H4 (cell line): ENCODE results near the gene COL4A2. TPM values are rescaled to one million over a fixed set of nuclear protein-coding genes. Genes with fewer than 3 reads are reported as not detected.
A peak's percentile ranks its signal among the peaks of the same experiment; 100 is the strongest.

ENCODE experiments used
- DNase-seq: peaks from one replicate; pipeline ENCODE4 v3.0.0-alpha.2; 2015; ENCODE audit warnings: low spot score
- total RNA-seq: library from RNA; depleted of rRNA; stranded (reverse); fragments of >200 nt; shearing (Covaris generic); gene quantifications from 2 replicates; pipeline ENCODE4 v1.2.3, GENCODE V29; 2014

Gene COL4A2
- total RNA-seq, 1 experiment from 2014 or later = 20.4 TPM

DNA sequence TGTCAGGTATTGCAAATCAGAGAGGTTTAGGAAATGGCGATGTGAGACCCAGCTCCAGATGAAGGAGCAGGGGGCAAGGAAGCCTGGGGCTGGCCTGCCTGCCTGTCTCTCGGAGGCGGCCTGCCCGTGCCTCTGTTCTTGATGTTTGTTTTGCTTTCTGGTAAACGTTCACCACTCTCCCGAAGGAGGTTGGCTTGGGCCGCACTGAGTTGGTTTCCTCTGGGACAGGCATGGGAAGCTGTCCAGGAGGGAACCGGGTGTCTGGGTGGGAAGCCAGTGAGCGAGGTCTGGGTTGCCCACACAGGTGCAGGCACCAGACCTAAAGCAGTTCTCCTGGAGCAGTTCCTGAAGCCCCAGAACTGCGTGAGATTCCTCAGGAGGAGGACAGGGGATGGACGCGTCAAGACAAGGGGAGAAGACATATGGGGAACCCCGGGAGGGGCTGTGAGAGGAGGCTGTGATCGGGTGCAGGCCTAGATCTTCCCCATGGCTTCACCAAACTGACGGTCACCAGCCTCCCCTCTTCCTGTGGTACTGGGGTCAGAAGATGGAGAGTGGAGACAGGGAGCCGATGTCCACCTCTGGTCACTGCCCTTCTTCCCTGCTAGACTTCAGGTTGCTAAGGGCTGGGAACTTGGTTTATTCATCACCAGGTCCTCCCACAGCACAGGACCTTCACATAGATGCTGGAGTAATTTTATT, 15.2 kb downstream of the COL4A2 start:
- no peak for DNase-seq

DNA sequence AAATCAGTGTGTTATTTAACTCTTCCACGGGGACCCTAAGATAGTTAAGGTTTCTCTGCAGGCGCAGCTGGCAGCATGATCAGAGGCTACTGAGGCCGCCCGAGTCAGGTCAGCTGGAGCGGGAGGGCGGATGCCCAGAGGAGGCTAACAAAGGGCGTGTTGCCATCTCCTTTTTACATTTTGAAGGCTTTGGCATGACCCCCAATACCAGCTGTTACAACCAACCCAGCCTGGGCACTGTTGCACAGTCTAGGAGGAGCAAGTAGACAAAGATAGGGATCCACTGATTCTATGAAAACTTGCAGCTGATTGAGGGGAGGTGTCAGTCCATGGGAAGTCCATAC, 15.7 kb downstream of the COL4A2 start:
- no peak for DNase-seq

DNA sequence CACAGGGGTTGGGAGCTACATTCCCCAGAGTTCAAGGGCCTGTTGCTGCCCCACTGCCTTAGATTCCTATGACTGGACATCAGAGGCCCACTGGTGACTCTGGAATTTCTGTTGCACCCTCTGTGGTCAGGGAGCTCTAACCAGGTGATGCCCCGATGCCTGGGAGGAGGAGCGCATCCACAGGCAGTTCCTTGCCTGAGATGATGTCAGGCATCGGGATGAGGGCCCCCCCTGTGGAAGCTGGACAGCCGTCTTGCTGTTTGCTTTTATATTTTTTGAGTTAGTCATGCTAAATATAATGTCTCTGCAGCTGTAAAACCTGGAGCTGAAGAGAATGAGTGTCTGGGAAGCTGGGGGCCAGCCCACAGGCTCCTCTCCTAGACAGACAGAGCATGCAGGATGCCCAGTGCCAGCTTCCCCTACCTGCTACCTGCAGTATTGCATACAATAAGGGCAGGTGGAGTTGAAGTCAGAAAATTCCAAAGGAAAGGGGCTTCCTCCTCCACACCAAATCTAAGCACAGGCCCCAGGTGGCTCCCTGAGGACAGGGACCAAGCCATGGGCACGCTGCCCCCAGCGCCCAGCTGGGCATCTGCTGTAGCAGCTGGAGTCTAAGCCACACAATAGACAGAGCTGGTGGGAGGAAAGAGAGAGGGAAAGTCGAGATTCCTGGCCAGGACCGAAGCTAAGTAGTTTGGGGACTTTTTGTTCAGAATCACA, 16.2 kb downstream of the COL4A2 start:
- DNase-seq = no peak

DNA sequence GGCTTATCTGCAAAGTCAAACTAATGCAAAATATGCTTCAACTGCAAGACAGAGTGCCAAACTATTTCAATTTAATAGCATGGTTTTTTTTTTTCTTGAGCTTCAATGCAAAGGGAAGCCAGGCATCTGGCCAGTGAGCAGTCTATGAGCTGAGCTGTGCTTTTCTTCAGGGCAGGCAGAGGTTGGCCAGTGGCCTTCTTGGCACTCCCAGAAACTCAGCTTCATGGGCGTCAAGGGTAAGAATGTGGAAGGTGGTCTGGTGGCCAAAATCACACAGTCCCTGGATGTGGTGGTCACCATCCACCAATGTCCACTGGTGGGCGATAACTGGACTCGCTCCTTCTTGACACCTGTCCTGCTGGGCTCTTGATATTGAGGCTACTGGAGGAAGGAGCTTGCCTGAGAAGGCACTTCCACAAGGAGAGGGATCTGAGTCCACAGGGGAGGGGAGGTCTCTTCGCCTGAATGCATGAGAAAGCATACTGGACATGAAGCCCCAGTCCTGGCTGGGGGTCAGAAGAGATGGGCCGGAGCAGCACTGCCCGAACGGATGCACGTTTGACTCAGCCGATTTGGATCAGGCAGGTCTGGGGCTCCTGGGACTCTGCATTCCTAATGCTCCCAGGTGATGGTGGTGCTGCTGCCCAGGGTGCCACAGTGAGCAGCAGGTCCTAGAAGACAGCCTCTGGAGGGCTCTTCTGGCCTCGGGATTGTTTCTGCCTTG, 17.1 kb downstream of the COL4A2 start:
- DNase-seq = no peak

DNA sequence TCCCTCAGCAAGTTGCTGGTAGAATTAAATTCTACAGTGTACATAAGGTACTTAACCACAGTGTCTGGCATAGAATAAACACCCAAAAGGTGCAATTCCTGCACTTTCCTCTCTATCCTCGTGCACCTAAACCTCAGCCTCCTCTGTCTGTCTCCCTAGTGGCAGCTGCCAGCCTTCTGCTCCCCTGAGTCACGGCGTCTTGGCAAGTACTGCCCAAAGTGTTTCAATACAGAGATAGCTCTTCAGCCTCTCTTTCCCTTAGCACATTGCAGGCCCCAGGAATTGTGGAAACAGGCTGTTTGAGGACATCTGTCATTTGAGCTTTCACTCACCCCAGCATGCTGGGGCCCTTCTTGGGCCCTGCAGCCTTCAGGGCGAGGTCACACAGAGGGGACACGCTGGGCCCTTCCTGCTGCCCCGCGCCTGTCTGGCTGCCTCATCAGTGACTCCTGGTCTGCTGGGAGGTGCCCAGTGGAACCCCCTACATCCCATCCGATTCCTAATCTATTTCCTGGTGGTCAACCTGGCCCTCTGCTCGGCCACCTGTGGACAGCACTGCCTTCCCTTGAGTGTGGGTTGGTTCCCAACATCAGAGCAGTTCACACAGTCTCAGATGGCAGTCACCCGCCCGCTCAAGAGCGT, 19.3 kb downstream of the COL4A2 start:
- DNase-seq = no peak

DNA sequence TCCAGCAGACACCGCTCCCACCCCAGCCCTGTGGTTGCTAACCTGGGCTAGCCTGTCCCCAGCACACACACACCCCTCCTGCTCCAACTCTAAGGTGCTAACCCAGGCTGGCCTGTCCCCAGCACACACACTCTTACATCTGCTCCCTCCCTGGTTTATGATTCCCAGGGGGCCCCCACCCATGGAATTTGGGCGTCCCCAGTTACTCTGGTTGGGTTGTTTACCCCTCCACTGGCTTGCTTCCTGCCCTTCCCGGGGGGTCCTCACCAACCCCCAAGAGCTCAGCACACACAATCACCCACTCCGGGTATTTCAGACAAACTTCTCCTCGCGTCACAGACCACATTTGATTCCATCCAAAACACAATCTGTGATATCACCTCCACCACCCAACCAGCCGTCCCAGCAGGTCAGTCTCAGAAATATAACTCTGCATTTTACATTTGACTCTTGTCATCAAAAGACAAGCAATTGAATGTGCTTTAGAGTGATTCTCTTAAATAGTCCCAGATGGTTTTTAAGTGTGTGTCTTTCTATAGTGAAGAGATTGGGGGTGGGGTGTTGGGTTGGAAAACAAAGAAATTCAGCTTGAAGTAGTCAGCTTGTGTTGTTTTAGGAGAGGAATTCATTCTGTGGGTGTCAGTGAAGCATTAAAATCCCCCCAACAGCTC, 20.1 kb downstream of the COL4A2 start:
- DNase-seq = no peak

DNA sequence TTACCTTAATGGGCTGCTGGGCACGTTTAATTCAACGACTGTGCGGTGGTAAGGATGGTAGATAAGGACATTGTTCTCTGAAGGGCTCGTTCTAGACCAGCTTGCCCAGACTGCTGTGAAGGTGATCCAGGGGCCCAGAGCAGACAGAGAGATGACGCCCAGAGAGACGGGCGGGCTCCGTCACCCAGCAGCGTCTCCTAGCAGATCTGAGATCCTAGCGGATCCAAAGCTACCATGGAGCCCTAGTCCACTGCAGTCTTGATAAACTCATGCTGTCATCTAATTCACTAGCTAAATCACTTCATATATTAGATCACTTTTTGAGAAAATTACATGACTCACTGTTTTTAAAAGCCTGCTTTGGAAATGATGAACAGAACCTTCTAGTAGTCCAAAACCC, 21.5 kb downstream of the COL4A2 start:
- no peak for DNase-seq

DNA sequence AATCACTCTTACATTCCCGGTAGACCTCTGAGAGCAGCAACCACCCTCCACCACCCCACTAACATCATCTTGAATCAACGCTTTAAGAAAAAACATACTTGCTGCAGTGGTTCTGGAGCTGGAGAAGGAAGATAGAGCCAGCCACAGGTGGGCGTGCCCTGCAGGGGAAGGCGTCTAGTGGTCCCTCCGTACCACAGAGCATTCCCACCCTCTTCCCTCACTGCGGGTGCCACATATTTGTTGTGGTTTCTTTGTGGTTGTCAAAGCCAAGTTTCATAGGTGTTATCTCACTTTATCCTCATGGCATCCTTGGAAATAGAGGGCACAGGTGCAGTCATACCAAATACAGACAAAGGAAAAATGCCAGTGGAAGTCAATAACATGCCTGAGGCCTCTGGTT, 22.2 kb downstream of the COL4A2 start:
- DNase-seq = no peak

DNA sequence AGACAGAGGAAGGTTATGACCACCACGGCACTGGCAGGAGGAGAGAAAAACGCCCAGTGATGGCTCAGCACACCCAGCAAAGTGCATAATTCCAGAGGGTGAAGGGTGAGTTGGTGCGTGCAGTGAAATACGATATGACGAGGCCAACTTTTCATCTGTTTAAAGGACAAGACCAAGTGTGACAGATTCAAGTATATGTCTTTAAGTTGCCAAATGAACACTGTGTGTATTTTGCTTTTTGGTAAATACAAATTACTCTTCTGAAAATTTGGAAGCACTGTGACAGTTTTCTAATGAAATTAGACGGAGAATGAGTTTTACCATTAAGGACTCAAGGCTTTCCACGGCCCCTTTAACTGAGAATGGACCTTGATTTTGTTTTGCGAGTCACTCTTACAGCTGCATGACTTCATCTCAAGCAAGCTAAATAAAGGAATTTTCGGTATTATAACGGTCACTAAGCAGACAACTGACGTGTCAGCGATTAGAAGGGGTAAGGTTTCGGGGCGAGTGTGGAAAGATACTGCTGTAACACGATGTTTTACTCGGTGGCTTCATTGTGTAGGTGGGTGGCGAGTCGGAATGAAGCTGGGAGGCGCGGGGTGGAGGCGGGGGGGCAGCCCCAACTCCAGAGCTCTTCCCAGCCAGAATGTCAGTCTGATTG, 22.8 kb downstream of the COL4A2 start:
- peak; percentile 44 for DNase-seq

DNA sequence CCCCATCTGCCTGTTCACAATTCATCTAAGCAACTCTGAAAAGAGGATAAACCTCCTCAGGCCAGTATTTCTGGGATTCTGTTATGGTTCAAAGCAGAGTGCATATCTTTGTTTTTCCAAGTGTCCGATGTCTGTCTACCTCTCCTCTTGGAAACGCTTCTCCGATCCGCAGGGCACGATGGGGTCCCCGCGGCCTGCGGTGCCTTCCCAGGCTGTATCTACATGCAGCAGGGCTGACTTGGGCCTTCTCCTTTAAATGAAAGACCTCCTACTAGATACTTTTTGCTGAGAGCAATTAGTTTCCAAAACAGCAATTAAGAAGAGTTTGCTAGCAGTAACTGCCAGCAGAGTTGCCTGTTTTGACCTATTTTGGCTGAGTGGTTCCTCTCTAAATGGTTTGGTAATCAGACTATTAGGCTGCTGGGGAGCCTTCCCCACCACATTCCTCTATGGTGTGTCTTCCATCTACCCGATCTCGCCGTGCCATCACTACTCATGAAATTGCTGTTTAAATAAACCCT, 23.5 kb downstream of the COL4A2 start:
- no peak for DNase-seq

DNA sequence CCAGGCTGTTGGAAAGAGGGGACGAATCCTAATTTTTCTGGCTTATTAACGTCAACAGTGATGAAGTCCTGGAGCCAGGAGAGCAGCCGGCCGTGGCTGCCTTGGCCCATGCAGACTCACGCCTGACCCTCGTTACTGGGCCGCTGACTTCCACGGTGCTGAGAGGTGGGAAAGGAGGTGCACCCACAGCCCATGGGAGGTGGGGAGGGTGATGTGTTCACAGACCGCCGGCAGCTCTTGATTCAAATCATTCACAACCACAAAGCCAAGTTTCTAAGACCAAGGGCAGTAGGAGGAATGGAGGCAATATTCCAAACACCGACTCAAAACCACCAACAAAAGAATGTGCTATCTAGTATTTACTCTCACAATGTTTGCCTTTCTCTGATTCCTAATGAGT, 24.3 kb downstream of the COL4A2 start:
- DNase-seq = no peak

DNA sequence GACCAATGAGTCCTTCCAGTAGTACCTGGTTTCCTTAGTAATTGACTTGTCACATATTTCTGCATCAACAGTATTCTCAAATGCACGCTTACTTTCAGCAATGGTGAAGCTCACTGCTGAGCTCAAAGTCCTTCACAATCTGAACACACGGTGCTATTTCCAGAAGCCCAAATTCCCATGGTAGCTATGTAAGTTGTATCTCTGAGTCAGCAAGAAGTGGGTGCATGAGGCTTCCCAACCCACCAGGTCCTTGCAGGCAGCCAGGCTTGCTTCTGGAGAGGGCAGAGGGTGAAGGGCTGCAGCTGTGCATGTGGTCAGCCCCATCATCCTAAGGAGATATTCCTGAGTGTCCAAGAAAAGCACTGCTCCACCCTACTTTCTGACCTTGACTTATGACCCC, 25.7 kb downstream of the COL4A2 start:
- DNase-seq = no peak

DNA sequence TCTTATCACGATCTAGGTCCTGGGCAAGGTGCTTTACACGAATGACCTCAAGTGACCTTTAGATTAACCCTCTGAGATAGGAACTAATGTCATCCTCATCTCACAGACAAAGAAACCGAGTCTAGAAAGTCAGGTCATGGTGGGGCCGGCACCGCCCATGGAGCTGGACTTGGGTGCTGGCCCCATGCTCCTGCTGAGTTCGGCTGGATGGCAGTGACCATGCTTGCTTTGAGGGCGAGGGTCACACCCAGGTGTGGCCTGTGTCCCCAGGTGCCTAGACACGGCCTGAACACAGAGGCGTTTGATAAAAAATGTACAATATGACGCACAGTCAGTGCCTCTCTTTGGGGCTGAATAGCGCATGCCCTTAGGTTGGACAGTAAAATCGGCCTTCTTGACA, 26.8 kb downstream of the COL4A2 start:
- no peak for DNase-seq

DNA sequence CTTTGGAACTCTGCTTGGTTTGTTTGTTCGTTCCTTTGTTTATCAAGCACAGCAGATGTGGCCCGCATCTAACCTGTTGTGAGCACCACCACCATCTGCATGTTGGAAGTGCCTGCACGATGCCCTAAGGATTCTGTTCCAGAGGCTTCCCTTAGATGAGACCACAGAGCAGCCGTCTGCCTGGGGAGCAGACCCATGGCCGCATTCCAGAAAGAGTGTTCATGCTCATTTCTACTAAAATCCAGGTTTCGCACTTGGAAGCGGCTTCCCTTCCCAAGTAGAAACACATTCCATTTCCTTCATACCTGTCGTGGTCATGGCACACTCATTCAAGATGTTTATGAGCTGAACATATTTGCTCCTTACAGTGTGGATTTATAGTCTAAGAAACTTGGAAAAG, 27.2 kb downstream of the COL4A2 start:
- no peak for DNase-seq

DNA sequence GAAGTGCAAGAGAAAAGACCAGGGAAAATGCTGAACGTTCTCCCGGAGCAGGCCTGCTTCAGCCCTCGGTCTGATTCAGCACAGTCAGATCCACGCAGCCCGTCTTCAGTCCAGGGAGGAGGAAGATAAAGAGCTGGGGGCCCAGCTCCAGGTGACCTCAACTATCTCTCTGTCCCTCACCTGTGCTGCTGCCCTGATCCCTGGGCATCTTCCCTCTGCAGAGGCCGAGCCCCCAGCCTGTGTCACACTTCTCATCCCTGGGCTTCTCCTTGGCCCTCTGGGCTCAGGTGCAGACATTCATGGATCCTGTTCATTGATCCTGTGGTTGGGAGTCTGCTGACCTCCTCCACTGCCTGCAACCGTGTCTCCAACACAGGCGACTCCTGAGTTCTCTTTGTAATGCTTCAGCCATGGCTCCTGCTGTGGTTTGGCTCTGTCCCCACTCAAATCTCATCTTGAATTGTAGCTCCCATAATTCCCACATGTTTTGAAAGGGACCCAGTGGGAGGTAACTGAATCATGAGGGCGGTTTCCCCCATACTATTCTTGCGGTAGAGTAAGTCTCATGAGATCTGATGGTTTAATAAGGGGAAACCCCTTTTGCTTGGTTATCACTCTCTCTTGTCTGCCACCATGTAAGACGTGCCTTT, 27.9 kb downstream of the COL4A2 start:
- DNase-seq = no peak

DNA sequence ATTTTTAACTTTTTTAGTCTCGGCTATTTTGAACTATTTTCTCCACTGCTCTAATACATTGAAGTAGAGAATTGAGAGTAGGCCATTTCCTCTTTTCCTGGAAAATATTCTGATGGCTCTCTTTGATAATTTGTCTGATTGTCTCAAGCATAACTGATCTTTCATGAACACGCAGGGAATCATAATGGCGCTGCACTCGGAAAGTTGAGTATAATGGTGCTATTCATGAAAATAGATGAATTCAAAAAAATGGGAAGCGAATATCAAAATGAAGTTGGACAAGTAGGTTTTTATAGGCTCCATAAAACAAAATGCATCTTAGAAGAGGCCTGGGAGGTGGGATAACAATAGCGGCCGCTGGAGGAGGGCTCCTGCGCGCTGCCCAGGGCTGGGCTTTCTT, 29.0 kb downstream of the COL4A2 start:
- no peak for DNase-seq

DNA sequence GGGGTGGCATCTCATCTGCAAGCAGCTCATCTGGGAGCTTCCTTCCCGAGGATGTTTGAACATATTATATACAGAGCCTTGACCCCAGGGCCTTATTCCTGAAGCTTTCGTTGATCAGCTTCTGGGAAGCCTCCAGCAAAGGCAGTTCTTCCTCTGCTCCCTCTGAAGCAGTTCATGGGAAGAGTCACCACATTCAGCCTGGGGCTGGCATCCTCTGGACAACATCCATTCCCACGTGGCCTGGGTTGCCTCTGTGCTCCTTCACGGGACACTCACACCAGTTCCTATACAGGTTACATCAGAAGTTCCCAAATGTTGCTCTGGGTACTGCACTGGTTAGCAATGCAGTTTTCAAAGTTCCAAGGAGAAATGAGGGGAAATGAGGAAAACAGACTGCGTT, 29.6 kb downstream of the COL4A2 start:
- DNase-seq = no peak

DNA sequence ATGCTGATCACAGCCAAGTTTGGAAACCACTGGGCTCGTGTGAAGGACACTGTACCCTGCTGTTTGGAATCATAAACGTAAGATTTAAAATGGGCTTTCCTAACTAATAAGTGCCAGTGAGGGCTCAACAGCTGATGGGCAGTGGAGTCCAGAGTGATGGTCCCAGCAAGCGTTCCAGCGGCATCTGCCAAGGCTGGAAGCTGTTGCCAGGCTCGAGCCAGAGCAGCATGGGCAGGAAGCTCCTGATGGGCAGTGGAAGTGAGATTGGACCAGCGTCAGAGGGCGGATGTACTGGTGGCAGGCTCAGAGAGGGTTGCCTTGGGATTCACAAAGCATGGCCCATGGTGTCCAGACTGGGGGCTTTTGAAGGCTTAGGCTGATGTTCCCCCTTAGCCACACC, 30.2 kb downstream of the COL4A2 start:
- DNase-seq = no peak

DNA sequence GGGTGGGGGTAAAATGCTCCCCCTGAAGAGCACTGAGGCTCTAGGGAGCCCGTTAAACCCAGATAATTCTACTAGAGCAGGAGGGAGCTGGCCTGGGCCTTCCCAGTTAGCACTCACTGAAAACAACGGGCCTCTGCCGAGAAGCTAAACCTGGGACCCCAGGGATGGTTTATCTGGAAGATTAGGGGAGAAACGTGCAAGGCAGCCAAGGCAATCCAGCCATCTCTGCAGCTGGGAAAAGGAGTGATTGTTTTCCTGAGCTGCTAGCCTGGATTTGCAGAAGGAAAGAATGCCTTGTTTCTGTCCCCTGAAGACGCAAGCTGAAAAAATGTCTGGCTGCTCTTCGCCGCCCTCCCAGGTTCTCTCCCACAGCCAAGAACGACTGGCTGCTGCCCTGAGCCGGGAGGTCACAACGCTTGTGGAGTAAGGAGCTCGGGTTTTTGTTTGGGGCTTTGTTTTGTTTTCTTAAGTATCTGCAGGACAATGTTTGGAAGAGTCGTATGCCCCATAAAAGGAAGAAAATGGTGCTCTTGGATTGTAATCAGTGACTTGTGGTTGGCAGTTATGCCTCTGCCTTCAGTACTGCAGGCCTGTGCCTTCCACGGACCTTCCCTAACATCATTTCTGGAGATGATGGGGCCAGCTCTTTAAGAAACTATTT, 31.5 kb downstream of the COL4A2 start:
- peak; percentile 51 for DNase-seq

DNA sequence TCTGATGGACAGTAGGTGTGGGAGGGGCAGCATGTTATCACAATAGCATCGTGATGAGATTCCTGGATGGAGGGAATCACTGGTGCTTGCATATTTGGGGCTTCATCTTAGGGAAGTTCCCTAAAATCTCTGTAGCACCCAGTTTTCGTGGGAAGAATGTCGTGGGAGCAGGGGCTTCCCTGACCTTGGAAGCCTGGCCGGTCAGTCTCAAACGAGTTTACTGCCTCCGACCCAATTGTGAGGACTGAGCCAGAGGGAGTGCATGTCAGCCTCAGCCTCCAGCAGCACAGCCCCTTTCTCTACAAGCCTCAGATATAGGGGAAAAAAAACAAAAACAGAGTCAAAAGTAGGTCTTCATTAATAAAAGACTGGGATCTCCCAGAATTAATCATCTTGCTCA, 32.2 kb downstream of the COL4A2 start:
- DNase-seq = no peak
